BLaER1 (cell line): ENCODE measurements around the gene SLC22A7.
"Not testable (repeated sequence)": the region's sequence is repeated elsewhere in the genome, so short reads cannot be mapped to it uniquely, and the experiment has no call there.

Source experiments
- H3K27ac ChIP-seq: shearing (Covaris generic); formaldehyde crosslinking; 2 replicates; pipeline ENCODE4 v1.8.1; 2022
- H3K27me3 ChIP-seq: shearing (Covaris generic); formaldehyde crosslinking; 2 replicates; pipeline ENCODE4 v1.8.1; 2022
- H3K36me3 ChIP-seq: shearing (Covaris generic); formaldehyde crosslinking; 2 replicates; pipeline ENCODE4 v1.8.1; 2022
- H3K4me1 ChIP-seq: shearing (Covaris generic); formaldehyde crosslinking; 2 replicates; pipeline ENCODE4 v1.8.1; 2022
- H3K4me2 ChIP-seq: shearing (Covaris generic); formaldehyde crosslinking; 2 replicates; pipeline ENCODE4 v1.8.1; 2022
- H3K4me3 ChIP-seq: shearing (Covaris generic); formaldehyde crosslinking; 2 replicates; pipeline ENCODE4 v1.8.1; 2022
- H3K9ac ChIP-seq: shearing (Covaris generic); formaldehyde crosslinking; 2 replicates; pipeline ENCODE4 v1.8.1; 2022
- H3K9me3 ChIP-seq: shearing (Covaris generic); formaldehyde crosslinking; 2 replicates; pipeline ENCODE4 v1.8.1; 2022
- H4K20me1 ChIP-seq: shearing (Covaris generic); formaldehyde crosslinking; 2 replicates; pipeline ENCODE4 v1.8.1; 2022
- Cebpa-rat ChIP-seq: shearing (Covaris generic); IDR thresholded peaks from 2 replicates; pipeline ENCODE4 v1.8.1; 2022

The SLC22A7 gene

GRCh38 chr6:43296780-43297497 is 1.1 kb upstream of the SLC22A7 start:
- Histone ChIP-seq H3K27ac (no peak overlapping the region), H4K20me1 (no peaks in the 10 kb centered on the region), H3K36me3 (no peaks in the 10 kb centered on the region), H3K27me3 (no peaks in the 10 kb centered on the region), H3K4me1 (no peaks in the 10 kb centered on the region), H3K4me3 (no peak overlapping the region), H3K9me3 (no peaks in the 10 kb centered on the region), H3K4me2 (no peak overlapping the region), H3K9ac (no peak overlapping the region)
- TF ChIP-seq Cebpa-rat = no peak

- Histone ChIP-seq H3K27me3 (no peaks in the 10 kb centered on the region), H3K27ac (no peak overlapping the region), H3K36me3 (no peaks in the 10 kb centered on the region), H4K20me1 (no peaks in the 10 kb centered on the region), H3K4me1 (no peaks in the 10 kb centered on the region), H3K9ac (no peak overlapping the region), H3K4me3 (no peak overlapping the region), H3K4me2 (no peak overlapping the region), H3K9me3 (no peaks in the 10 kb centered on the region)
- TF ChIP-seq Cebpa-rat = no peak
Observed at GRCh38 chr6:43298565-43299337, 691 bp downstream of the SLC22A7 start.

GRCh38 chr6:43299338-43300293 is 1.6 kb downstream of the SLC22A7 start:
- H3K9ac ChIP-seq = no peak overlapping the region
- no peak overlapping the region for H3K4me2 ChIP-seq
- H3K36me3 ChIP-seq = no peaks in the 10 kb centered on the region
- H4K20me1 ChIP-seq = no peaks in the 10 kb centered on the region
- H3K27ac ChIP-seq = no peak overlapping the region
- no peaks in the 10 kb centered on the region for H3K4me1 ChIP-seq
- H3K27me3 ChIP-seq = no peaks in the 10 kb centered on the region
- H3K4me3 ChIP-seq = no peak overlapping the region
- H3K9me3 ChIP-seq = no peaks in the 10 kb centered on the region
- TF ChIP-seq Cebpa-rat = no peak

DNA sequence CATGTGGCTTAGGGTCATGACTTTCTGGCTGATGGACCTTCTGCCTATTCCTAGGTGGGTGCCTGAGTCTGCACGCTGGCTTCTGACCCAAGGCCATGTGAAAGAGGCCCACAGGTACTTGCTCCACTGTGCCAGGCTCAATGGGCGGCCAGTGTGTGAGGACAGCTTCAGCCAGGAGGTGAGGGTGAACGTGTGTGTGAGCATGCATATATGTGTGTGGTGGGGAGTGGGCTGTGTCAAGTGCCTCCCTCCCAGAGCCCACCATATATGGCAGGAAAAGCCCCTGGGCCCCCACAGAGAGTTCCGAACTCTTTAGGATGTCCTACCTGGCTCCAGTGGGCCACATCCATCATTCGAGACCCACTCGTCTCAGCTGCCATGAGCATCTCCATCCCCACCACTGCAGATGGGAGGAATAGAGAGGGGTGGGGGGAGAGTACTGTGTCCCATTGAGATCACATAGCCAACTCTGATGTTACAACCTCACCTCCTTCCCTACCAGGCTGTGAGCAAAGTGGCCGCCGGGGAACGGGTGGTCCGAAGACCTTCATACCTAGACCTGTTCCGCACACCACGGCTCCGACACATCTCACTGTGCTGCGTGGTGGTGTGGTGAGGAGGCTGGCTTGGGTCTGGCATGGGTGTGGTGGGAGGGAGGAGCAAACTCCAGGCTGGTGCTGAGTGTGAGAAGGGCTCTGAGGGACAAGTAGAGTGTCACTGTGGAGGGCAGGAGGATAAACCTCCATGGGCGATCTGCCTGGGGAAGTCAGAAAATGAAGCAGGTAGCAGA is 3.2 kb downstream of the SLC22A7 start:
- Histone ChIP-seq H3K27ac (no peak overlapping the region), H3K4me3 (no peak overlapping the region), H3K4me1 (no peaks in the 10 kb centered on the region), H3K9me3 (no peaks in the 10 kb centered on the region), H3K36me3 (no peaks in the 10 kb centered on the region), H4K20me1 (no peaks in the 10 kb centered on the region), H3K4me2 (no peak overlapping the region), H3K27me3 (no peaks in the 10 kb centered on the region), H3K9ac (no peak overlapping the region)
- TF ChIP-seq Cebpa-rat = no peak

DNA sequence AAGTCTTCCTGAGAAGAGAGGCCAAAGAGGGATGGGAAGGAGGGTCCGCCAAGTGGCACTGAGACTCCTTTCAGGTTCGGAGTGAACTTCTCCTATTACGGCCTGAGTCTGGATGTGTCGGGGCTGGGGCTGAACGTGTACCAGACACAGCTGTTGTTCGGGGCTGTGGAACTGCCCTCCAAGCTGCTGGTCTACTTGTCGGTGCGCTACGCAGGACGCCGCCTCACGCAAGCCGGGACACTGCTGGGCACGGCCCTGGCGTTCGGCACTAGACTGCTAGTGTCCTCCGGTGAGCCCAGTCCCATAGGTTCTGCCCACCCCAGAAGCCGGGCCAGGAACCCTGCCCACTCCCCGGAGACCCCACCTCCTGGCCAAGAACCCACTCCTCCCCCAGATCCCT is 4.1 kb downstream of the SLC22A7 start:
- H3K27me3 ChIP-seq = no peaks in the 10 kb centered on the region
- H3K4me1 ChIP-seq = no peaks in the 10 kb centered on the region
- no peak overlapping the region for H3K9ac ChIP-seq
- H3K36me3 ChIP-seq = no peaks in the 10 kb centered on the region
- no peak overlapping the region for H3K27ac ChIP-seq
- no peak overlapping the region for H3K4me2 ChIP-seq
- H3K4me3 ChIP-seq = no peak overlapping the region
- H4K20me1 ChIP-seq = no peaks in the 10 kb centered on the region
- no peak for TF ChIP-seq Cebpa-rat
- H3K9me3 ChIP-seq = no peaks in the 10 kb centered on the region

DNA sequence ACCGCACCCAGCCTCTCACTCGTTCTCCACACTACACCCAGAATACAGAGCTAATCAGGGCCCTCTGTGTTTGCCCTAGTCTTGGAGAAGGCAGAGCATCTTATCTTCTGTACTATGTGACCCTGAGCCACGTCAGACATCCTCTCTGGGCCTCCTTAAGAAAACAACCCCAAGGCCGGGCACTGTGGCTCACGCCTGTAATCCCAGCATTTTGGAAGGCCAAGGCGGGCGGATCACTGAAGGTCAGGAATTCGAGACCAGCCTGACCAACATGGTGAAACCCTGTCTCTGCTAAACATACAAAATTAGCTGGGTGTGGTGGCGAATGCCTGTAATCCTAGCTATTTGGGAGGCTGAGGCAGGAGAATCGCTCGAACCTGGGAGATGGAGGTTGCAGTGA is 4.9 kb downstream of the SLC22A7 start:
- not testable (repeated sequence) for H3K27me3 ChIP-seq, H3K9ac ChIP-seq, H3K4me1 ChIP-seq, H4K20me1 ChIP-seq, H3K9me3 ChIP-seq, H3K27ac ChIP-seq, H3K4me3 ChIP-seq, H3K36me3 ChIP-seq, H3K4me2 ChIP-seq

GRCh38 chr6:43303751-43304331 is 5.8 kb downstream of the SLC22A7 start:
- no peaks in the 10 kb centered on the region for H3K9me3 ChIP-seq
- no peak for TF ChIP-seq Cebpa-rat
- no peak overlapping the region for H3K4me2 ChIP-seq
- no peak overlapping the region for H3K9ac ChIP-seq
- peaks cover 17% of the 10 kb centered on the region for H3K4me1 ChIP-seq
- no peak overlapping the region for H3K4me3 ChIP-seq
- peaks cover 12% of the 10 kb centered on the region; the same call in 1 of the 2 replicates for H4K20me1 ChIP-seq
- no peaks in the 10 kb centered on the region for H3K27me3 ChIP-seq
- no peak overlapping the region for H3K27ac ChIP-seq
- H3K36me3 ChIP-seq = no peaks in the 10 kb centered on the region

DNA sequence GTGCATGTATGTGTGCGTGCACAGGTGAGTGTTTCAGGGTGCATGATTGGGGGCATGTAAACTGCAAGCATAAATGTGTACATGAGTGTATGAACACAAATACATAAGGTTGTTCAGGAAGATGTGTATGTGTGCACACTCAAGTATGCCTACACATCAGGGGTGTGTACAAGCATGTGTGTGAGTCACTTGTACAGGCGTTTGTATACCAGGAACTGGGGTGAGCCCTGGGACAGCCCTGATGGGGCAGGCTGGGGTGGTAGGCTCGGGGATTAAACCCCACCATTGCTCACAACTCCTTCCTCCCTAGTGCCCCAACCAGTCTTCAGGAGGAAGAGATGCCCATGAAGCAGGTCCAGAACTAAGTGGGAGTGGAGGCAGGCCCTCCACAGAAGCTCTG is 6.3 kb downstream of the SLC22A7 start:
- Histone ChIP-seq H3K27ac (no peak overlapping the region), H3K9ac (no peak overlapping the region), H3K4me1 (peaks cover 22% of the 10 kb centered on the region), H3K4me2 (no peak overlapping the region), H3K9me3 (no peaks in the 10 kb centered on the region), H4K20me1 (peaks cover 12% of the 10 kb centered on the region; the same call in 1 of the 2 replicates), H3K36me3 (no peaks in the 10 kb centered on the region), H3K27me3 (no peaks in the 10 kb centered on the region), H3K4me3 (no peak overlapping the region)
- no peak for TF ChIP-seq Cebpa-rat

DNA sequence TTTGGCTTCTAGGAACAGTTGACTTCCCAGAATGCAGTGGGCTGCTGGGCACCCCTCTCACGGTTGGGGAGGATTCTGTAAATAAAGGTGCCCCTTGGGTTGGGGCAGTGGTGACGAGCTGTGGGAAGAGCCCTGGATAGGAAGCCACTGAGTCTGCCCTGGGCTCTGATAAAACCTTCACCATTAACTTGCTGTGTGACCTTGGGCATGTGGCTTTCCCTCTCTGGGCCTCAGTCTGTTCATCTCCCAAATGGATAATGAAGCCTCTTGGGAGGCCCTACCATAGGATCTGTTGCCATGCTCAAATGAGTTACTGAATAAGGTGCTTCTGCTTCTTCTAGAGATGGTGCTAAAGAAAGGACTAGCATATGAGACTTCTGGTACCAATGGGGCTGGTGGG is 6.8 kb downstream of the SLC22A7 start:
- peaks cover 12% of the 10 kb centered on the region; the same call in 1 of the 2 replicates for H4K20me1 ChIP-seq
- H3K9ac ChIP-seq = no peak overlapping the region
- H3K27ac ChIP-seq = no peak overlapping the region
- peaks cover 24% of the 10 kb centered on the region for H3K4me1 ChIP-seq
- H3K36me3 ChIP-seq = no peaks in the 10 kb centered on the region
- no peaks in the 10 kb centered on the region for H3K27me3 ChIP-seq
- H3K4me2 ChIP-seq = no peak overlapping the region
- no peak for TF ChIP-seq Cebpa-rat
- H3K9me3 ChIP-seq = no peaks in the 10 kb centered on the region
- no peak overlapping the region for H3K4me3 ChIP-seq
